ENCODE results near the gene EPS8.
"Not testable (repeated sequence)": the region's sequence is repeated elsewhere in the genome, so short reads cannot be mapped to it uniquely, and the experiment has no call there.

EPS8 gene

DNA sequence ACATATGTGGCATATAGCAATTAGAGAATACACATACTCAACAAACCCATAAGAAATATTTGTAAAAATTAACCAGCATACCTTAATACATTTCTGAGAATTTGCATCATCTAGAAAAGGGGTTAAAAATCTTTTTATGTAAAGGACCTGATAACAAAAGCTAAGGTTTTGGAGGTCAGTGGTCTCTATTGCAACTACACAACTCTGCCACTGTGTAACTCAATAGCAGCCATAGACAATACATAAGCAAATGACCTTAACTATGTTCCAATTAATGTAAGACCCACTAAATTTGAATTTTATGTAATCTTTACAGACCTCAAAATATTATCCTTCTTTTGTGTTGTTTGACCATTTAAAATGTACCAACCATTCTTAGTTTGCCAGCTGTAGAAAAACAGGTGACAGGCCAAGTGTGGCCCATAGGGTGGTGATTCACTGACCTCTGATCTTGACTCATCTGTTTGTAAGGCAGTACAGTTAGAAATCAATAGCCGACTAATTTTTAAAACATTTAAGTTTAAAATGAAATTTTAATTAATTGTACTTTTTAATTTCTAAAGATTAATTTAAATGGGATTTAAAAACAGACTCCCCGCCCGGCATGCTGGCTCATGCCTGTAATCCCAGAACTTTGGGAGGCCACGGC is 7.4 kb upstream of the EPS8 start:
- no peak for DNase-seq

DNA sequence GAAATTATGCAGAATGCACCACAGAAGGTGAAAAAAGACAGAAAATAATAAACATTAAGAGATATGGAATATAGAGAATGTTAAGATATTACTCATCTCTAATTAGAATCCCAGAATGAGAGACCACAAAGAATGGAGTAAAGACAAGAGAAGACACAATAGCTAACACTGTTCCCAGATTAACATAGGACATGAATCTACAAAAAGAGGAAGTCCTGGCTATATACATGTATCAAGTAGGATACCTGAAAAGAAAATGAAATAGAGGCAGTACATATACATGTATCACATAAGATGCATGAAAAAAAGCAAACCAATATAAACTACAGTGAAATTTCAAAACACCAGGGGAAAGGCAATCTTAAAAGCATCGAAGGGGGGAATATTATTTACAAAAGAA is 5.6 kb upstream of the EPS8 start:
- no peak for DNase-seq

DNA sequence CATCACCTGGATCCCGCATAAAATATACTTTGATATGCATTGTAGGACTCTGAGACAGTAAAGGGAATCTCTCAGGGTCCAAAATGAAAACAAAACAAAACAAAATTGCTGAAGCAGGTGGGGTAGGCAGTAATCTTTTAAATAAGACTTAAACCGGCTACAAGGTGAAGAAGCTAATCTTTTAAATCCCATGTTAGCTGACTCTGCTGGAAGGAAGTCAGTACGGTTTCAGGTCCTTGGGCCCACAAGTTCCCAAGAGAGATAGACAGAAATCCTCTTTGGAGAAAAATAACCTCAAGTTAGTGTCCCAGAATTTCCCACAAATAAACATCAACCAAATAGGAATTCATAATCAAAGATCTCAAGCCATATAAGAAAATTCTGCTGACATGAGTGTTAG is 5.0 kb upstream of the EPS8 start:
- DNase-seq = no peak

DNA sequence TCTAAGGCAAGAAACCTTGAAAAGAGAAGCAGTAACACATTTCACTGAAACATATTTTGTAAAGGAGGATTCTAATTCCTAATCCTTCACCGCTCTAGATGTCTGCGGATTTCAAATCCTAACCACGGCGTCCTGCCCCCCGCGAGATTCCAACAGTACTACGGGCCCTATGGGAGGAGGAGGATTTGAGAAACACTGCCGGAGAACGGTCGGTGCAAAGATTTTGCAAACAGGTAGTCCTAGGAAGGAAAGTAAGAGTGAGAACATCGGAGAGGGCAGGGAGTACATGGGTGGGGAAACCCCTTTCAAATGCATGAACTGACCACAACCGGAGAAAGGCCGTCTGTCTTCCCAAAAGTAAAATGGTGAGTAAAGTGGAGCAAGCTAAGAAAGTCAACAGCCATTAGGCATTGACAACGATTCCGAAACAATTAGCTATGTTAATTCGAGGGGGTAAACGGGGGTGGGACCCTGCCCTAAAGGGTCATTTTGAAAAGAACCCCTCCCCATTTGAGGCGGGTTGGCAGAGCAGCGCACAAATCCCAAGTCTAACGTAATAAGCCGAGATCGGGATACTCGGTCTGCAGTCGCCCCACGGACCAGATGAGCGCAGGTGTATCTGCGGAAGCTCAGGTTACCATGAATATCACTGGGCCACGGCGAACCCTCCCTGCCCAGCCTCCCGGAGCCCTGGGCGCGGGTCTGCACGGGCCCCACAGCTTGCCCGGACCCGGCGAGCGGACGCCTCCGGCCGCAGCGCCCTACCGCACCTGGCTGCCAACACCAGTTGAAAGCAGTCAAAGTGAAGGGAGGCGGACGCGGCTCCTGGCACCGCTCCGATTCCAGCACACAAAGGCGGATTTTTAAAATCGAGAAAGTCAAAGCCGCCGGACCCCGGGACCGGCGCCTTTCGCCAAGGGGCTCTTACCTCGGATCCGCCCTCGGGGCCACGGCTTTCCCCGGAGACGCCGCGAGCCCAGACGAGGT is 662 bp downstream of the EPS8 start:
- DNase-seq = peak; percentile 24

DNA sequence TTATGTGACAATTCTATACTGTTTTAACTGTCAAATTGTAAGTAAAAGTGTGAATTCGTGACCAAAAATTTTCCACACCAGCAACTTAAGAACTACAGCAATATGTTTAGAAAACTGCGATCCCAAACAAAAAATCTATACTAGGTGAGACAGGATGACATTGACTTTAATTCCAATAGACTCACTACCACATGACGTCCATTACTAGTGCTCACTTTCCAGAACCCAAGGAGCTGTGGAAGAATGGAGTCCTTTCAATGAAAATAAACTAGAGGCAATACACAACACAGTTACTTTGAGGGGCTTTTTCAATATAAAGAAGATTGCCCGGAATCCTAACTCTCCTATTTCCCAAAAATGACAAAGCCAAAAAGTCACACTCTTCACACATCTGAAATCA is 1.4 kb downstream of the EPS8 start:
- DNase-seq = no peak

DNA sequence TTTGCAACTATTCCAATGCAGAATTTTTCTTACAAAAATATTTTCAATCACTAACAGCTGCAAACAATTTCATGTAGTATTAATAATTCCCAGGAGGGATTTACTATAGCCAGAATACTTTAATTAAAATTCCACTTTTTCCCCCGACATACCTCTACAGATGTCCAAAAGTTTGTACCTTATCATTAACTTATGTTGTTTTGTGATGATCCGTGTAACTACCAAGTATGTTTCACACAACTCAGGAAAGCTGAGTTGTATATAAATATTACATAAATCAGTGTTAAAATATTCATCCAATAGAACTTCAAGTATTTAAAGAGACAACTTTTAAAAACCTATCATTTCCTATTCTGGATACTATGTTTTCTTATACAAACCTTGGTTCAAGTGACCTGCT is 2.4 kb downstream of the EPS8 start:
- no peak for DNase-seq

DNA sequence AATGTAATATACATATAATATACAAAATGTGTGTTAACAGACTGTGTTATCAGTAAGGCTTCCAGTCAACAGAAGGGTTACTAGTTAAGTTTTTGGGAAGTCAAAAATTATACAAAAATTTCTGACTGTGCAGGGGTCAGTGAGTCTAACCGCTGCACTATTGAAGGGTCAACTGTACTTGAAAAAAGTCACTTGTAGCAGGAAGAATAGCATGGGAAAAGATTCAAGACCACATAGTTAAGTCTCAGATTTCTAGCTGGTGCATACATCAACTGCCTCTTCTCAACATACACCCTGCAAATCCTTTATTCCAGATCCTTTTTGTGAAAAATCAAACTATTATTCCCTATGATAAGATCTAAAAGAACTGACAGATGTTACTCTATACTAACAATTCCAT is 5.9 kb downstream of the EPS8 start:
- DNase-seq = no peak

DNA sequence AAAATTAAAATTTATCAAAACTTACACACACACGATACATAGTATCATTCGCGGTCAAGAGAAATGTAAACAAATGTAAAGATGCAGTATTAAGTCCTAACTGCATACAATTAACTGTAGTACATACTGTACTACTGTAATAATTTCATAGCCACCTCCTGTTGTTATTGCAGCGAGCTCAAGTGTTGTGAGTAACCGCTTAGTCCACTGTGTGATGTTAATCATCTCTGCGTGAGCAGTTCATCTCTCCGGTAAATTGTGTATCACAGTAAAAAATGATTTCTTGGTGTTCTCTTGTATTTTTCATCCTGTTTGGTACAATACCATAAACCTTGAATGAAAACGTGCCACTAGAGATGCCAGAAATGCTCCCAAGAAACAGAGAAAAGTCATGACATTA is 6.5 kb downstream of the EPS8 start:
- no peak for DNase-seq

DNA sequence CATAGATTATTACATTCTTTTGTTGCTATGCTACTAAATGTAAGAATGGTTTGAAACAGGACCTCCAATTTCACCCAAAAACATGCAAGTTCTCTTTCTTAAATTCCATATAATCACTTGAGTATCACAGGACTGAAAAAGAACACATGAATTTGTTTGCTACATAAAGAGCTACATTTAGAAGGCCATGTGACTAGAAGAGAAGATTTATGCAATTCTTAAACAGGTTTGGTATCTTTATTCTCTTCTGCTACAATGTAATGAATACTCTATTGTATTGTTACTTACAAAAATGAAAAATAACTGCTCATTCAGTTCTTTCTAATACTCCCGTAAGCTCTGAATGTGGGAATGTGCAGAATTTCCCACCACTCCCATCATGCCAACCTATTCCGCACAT is 9.3 kb downstream of the EPS8 start:
- DNase-seq = no peak

DNA sequence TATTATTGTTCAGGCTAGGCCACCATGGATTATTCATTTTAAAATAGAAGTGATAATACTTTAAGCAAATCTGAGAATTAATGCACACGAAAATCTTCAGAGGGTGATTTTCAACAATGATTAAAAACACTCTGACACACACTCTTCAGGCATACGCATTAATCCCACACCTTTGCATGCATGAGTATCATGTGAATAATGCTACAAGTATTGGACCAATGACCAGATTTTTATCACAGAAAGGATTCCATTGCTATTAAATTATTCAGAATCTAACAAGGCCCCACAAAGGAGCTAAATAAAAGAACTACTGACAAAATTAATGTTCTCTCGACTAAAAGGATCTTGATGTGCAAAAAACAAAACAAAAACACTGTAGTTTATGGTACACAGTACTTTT is 11.1 kb downstream of the EPS8 start:
- DNase-seq = no peak

DNA sequence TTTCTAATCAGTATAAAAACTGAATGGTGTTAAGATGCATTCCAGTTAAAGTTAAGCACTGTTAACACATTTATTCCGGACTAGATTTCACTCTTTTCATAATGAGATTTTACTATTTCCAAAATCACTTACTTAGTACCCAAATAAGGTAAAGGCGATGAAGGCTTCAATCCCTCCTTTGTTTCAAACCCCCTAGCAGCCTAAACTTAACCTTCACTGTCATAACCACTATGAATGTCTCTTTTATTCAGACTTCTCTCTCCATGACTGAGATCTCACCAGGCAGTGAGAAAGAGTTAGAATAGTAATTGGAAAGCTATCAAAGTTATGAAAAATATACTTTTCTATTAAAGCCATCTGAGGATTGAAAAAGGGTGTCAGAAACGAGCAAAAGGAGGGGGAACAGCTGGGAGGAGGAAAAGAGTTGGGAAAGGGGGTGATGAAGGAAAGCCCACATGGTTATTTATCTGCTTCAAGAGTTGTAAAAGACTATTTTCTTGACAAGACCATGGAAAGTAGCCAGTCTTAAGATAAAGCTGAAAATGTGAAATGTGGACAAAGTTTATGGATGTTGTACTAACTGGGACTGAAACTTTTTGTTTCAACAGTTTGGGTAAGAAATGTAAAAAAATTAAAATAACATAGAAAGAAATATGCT is 11.7 kb downstream of the EPS8 start:
- DNase-seq = no peak

DNA sequence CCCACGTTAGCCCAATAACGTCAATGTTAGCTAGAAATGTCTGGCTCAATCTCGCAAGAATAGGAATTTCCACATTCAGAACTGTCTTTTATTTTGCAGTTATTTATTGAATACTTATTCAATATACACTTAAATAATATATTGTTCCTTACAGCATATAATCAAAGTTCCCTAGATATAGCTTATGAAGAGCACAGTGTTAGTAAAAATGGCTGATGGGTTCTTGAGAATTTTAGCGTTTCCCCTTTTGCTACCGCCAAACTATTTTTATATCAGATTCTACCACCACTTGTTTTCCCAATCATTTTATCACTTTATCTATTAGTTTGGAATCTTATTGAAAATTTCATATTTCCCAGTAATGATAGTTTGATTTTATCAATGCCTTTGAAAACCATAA is 12.7 kb downstream of the EPS8 start:
- DNase-seq = no peak

DNA sequence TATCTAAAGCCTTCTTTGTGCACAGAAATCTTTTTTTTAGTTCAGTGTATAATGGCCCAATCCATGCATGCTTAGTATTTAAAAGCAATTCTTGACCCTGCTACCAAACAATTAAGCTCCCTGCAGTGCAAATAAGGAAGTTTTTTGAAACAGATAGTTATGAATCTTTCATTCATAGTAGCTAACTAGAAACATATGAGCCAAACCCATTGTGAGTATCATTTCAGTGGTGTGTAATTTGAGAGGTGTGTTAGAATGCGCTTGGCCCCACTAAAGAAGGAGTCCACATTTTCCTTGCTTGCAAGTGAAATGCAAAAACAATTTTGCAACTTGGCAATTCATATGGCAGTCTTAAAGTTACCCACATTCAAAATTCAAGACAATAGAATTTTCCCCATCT is 14.4 kb downstream of the EPS8 start:
- DNase-seq = no peak

DNA sequence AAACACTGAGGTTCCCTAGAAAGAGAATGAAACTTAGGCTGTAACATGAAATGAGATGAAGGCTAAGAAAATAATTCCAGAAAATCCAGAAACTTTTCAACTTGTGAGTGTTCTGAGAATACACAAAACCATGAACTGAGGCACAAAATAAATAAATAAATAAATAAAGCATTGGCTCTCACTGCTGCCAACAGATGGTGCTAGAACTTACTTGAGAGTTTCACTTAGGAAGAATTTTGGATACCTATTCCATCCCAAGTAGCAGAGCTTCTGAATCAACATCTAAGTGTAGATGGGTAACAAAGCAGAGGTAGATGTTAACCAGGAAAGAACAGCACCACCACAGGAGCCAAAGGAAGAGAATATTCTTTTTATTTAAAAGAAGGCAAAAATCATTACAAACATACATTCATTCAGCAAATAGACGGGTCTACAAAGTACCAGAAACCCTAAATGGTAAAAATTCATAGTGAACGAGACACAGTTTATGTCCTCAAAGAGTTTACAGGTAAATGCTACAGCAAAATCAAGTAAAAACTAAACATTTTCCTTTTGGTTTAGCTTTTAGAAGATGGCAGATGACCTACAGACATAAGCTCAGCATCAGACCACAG is 16.7 kb downstream of the EPS8 start:
- peak; percentile 14 for DNase-seq

DNA sequence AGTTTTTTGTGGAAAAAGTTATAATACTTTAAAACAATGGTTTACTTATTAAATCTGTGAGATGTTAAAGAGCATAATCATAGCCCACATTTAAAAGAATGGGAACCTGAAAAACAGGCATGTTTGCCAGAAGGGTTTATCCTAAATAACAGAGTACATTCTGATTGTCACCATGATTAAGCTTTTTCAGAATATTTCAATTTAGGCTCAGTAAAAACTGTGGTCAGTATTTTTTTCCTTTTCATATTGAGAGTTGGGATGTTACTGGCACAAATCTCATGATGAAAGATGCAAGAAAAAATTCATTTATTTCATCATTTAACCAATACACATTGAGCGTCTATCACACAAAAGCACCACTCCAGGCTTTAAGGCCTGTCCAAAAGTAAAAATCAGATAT is 18.6 kb downstream of the EPS8 start:
- DNase-seq = no peak

DNA sequence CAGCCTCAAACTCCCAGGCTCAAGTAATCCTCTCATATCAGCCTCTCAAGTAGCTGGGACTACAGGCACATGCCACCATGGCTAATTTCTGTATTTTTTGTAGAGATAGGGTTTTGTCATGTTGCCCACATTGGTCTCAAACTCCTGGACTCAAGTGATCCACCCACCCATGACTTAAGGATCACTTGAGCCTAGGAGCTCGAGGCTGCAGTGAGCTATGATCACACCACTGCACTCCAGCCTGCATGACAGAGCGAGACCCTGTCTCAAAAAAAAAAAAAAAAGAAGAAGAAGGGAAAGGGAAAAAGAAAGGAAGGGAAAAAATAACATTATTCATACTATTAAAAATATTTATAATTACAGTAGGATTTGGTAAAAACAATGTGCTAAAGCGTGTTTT is 19.2 kb downstream of the EPS8 start:
- DNase-seq = no peak

DNA sequence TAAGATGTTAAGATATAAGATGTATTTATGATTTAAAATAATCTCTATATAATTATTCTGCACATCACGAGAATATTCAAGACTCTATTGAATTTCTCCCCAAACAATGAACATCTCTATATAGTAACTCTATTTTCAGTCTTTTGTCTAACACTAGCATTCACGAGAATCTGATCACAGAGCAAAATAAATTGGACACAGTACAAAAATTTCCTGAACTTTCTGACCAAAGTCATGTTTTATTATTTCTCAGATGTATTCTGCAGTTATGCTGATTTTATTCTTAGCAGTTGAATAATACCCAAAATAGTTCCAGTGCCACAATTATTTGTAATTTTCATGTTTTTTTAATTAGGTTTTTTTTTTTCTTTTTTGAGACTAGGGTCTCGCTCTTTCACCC is 19.6 kb downstream of the EPS8 start:
- DNase-seq = no peak

DNA sequence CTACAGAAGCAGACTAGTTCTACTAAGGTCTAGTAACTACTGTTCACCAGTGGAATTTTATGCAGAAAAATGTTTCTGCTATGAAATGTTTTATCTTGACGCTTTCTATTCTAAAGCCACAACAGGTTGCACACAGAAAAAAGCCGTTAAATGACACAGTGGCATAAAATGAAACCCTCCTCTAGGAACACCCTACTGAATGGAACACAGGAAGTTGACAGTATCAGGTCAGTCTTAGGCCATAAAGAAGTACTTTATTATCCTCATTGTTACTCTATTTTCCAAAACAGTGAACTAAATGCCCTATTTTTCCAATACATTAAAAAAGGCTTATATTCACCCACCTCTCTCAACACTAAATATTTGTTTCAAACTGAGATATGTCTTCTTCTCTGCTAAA is 21.9 kb downstream of the EPS8 start:
- DNase-seq = no peak

DNA sequence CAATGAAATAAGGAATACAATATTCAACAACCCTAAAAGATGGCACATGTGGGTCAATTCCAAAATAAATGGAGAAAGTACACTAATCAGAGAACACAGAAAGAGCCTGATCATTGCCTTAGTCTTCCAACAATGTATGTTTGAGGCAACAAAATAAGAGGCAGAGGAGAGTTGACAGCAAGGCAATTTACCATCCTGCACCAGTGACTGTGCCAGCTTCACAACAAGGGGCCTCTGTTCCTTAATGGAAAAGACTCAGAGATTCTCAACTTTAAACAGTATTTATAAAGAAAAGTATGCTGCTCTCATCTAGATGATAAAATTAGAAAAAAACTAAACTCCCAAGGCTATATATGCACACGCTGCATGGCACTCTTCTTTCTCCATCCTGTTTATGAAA is 25.9 kb downstream of the EPS8 start:
- no peak for DNase-seq

DNA sequence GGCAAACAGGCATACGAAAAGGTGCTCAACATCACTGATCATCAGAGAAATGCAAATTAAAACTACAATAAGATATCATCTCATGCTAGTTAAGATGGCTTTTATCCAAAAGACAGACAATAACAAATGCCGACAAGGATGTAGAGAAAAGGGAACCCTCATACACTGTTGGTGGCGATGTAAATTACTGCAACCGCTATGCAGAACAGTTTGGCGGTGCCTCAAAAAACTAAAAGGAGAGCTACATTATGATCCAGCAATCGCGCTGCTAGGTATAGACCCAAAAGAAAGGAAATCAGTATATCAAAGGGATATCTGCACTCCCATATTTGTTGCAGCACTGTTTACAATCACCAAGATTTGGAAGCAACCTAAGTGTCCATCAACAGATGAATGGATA is 27.0 kb downstream of the EPS8 start:
- not testable (repeated sequence) for DNase-seq

DNA sequence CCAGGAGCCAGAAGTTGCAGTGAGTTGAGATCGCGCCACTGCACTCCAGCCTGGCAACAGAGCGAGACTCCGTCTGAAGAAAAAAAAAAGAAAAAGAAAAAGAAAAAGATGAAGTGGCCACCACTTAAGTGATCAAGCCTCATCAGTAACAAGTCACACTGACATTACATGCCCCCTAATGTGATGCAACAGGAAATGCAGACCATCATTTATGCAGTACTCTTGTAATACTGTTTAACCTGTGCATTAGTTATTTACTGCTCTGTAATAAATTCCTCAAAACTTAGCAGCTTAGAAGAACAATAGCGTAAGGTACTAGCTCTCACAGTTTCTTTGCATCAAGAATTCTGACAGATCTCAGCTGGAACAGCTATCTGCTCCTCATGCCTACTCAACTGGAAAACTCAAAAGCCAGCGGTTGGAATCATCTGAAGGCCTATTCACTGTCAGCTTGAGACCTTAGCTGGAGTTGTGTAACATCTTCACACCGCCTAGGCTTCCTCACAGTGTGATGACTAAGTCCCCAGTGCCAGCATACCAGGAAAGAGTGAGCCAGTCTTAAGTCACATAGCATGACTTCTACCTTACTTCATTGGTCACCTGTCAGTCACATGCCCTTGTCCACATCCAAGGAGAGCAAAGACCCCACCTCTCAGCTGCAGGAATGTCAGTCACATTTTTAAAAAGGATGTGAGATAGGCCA is 31.5 kb downstream of the EPS8 start:
- no peak for DNase-seq

DNA sequence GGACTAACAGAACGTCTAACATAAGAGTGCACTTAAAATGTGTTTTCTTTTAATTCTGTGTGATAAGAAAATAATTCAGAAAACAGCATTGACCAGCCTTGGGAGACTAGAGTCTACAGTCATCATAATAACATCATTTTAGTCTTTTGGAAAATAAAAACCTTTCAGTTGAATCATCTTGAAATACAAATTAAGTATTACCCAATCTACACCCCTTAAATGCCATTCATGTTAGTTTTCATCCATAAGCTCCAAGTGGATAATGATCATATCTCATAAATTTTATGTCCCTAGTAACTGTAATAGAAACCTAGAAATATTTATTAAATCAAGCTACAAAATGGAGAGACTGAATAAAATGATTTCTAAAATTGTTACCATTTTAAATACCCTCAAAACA is 32.4 kb downstream of the EPS8 start:
- DNase-seq = no peak

DNA sequence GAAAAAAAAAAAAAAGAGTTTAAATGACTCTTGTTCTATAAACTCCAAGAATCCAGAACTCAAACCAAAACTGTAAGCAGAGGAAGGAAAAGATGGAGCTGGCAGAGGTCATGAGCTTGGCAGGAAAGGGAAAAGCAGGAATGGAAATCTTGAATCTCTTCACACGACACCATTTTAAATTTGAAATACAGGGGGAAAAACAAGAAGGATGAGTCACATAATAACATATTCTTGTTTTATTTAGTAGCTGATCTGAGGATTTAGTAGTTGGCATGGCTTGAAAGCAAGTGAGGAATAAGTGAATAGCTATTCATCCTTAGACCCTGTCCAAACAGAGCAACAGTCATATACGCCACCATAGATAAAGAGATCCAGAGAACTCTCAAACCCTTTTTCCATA is 35.0 kb downstream of the EPS8 start:
- DNase-seq = no peak
